Fibroblast of skin of abdomen (primary cell): ENCODE measurements around the gene TSEN54.

Experiments
- DNase-seq: peaks from one replicate; pipeline ENCODE4 v3.0.0-alpha.2; 2013

The TSEN54 gene

DNA sequence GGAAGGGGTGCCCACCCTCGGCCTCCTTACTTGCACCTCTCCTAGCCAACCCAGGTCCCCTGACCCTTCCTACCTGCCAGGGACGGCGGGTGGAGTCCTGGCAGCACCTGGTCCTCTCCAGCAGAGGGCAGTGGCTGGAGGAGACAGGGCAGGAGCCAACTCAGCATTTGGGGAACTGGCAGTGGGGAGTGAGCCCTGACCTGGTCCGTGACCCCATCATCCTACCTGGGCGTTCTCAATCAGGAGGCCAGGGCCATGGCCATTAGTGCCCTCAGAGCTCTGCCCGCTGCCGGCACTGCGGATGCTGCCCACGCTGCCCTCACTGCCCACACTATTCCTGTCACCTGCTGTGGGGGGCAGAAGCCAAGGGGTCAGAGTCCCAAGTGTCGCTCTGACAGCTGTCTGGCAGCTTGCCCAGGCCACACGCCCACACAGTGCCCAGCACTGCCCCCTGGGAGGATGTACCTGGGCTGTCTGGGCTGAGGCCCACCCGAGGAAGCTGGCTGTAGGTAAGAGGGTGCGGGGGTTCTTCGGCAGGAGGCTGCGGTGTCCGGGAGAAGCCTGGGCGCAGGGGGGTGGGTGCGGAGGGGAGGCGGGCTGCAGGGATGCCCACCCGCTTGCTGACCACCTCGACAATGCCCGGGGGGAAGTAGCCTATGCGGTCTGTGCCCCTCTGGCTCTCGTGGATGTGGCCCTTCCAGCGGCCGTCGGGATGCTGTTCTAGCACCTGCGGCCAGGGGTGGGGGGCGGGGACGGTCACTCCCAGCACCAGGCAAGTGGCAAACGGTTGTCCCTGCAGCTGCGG is 11.8 kb upstream of the TSEN54 start:
- no peak for DNase-seq

DNA sequence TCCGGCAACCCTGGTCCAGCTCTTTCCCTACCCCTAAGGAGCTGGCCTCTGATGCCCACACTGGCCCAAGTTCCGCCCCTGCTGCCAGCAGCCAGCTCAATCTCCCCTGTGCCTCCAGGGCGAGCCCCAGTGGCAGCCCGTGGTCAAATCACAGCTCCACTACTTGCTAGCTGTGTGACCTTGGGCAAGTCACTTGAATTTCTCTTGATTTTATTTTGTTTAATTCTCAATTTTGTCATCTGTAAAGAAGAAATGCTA is 11.2 kb upstream of the TSEN54 start:
- DNase-seq = no peak

DNA sequence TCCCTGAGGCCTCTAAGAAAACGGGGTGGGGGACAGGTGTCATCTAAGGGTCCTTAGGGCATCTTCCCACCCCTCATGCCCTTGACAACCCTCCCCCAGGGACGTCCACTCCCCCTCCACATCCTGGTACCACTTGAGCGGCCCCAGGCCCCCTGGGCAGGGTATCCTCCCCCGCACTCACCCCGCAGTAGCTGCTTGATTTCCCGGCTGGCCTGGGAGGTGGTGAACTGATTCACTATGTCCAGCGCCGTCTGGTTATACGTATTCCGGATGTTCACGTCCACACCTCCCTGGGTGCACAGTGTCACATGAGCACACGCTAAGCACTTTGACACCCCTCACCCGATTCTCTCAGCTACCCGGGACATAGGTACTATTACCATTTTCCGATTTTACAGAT is 10.7 kb upstream of the TSEN54 start:
- no peak for DNase-seq

DNA sequence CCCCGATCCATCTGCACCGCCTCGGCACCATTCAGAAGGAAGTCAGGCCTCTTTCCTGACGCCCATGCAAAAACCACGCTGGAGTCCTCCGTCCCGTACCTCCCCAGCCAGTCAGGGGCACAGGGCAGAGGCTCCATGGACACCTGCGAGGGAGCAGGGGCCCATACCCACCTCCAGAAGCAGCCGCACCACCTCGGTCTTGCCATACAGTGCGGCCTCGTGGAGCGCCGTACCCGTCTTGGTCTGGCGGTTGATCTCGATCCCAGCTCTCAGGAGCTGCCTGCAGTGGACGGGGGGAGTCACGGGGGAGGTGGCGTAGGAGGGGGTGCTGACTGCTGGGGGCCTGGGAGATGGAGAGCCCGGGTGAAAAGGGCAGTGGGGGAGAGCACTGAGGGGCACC is 10.2 kb upstream of the TSEN54 start:
- DNase-seq = no peak

DNA sequence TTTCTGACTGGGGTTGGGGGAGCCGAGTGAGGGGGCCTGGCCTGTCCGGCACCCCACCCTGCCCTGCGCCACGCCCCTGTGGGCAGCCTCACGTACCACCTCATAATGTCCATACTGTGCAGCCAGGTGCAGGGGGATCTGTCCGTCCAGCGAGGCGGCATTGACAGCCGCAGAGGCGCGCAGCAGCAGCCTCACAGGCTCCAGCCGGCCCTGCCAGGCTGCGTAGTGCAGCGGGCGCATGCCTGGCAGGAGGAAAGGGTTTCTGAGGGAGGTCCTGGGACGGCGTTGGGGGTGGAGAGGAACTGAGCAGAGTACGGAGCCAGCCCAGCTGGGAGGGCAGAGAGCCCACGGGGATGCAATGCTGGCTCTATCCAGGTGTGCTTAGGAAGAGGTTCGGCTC is 9.4 kb upstream of the TSEN54 start:
- DNase-seq = no peak

DNA sequence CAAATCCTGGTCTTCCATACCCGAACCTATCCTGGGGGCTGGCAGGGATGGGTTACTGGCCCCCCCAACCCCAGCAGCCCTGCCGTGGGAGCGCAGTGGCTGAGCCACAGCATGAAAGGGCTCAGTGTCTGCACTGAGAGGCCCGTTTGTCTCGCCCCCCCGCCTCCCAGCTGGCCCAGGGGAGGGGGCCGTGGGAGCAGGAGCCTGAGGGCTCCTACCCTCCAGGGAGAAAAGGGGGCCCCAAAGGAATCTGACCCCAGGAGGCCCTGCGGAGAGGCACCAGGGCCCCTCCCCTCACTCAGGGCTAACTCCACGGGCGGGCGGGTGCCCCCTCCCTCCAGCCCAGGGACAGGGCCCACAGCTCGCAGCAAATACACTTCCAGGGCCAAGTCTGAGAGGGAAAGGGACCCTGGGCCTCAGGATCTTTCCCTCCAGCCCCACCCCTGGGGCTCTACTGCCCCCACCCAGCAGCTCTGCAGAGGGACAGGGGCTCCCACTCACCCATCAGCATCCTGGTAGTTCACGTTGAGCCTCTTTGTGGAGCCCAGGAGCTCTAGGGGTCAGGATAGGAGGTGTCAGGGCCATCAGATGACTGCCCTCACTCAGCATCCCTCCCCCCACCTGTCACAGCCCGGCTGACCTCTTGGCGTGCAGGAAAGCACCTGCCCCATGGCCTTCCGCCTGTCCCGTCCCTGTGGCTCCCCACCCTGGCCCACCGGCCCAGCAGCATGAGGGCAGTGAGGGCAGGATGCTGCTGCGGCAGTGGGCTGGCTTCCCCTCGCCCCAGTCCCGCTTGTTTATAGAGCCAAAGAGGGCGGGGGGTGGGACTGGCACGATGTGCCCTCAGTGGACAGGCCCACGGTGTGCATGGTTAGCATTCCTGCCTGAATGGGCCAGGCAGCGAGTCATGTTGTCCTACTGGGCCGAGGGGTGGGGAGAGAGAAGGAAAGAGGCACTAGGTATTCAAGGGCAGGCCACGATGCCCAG is 8.3 kb upstream of the TSEN54 start:
- DNase-seq = no peak

DNA sequence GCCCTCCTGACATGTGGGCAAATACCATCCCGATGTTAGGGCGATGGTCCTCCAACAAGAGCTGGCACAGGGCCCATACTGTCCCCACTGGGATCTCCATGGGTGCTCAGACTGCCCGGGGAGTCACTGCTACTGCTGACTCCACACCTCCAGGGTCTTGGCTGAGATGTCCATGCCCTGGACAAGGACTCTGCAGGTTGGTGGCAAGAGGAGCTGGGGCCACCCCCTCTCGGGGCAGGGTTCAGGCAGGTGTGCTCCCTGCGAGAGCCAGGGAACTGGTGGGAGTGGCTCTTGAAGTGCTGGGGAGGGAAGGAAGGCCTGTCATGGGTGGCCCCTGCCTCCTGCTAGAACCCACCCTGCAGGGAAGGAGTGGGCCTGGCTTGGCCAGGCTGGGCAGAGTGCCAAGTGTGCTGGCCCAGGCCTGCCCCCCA is 7.4 kb upstream of the TSEN54 start:
- no peak for DNase-seq

DNA sequence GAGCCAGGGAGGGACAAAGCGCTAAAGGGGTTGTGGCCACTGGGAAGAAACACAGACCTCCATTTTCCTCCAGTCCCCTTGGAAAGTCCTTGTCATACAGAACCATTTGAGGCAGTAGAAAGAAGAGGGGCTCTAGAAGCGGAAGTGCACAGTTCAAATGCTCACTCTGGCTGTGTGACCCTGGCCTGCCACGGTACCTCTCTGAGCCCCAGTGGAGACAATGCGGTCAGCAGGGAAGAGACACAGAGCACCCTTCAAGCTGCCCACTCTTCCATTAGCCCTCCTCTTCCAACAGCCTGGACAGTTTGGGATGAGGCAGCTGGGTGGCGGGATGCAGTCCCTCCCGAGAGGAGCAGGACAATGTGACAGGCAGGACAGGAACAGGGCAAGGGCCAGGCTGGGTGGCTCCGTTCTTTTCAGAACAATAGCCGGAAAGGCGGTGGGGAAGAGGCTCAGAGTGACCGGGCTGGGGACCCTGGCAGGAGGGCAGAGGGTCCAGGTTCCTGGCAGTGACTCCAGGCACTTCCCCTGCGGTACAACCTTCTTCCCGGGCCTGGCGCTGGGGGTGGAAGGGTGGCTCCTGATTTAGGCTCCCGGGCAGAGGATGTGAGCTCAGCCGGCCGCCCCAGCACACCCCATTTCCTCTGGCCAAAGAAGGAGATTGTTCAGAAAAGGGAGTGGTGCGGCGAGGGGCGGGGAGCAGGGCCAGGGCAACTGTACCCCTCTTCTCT is 6.6 kb upstream of the TSEN54 start:
- DNase-seq = no peak

DNA sequence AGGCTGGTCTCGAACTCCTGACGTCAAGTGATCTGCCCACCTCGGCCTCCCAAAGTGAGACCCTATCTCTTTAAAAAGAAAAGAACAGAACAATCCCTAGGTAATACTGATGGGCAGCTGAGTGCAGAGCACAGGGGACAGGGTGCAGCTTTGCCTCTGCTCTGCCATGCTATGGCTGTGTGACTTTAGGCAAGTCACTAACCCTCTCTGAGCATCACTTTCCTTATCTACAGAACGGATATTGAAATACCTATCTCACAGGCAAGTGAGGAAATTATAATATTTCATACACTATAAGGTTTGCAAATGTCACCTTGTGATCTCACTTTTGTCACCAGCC is 5.1 kb upstream of the TSEN54 start:
- no peak for DNase-seq

DNA sequence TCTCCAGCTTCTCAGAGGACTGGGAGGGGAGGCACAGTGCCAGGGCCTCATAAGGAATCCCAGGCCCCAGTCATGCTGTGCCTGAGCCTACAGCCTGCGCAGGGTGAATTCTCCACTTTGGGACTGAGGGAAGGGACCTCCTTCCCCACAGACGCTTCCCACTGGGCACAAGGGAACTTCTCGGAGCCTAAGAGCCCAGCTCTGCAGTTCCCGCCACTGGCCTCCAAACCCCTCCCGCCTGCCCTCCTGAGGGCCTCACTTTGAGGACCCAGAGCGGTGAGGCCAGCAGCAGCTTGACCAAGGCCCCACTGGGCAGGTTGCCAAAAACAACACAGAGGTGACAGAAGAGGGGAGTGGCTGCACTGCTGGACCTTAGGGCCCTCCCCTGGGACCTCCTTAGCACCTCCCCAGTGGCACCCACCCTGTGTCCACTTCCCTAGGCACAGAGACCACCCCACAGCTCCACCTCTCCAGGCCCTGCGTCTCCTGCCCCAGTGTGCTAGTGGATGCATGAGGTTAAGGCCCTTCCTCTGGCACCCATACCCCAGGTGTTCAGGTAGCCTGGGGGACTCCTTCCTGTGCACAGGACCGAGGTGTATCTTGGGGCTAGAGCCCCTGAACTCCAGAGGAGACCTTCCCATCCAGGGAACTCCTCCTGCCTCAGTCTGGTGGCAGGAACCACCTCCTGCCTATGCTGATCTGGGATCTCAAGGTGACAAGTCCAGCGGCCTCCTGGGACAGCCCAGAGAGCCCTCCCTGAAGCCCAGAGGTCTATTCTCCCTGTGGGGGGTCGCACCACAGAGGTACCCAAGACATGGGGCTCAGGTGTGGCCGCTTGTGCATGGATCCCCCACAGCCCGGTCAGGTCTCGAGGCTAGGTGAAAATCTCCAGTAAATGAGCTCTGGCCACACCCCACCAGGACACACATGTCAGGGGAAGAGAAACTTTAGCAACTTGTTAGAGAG is 4.4 kb upstream of the TSEN54 start:
- DNase-seq = no peak

DNA sequence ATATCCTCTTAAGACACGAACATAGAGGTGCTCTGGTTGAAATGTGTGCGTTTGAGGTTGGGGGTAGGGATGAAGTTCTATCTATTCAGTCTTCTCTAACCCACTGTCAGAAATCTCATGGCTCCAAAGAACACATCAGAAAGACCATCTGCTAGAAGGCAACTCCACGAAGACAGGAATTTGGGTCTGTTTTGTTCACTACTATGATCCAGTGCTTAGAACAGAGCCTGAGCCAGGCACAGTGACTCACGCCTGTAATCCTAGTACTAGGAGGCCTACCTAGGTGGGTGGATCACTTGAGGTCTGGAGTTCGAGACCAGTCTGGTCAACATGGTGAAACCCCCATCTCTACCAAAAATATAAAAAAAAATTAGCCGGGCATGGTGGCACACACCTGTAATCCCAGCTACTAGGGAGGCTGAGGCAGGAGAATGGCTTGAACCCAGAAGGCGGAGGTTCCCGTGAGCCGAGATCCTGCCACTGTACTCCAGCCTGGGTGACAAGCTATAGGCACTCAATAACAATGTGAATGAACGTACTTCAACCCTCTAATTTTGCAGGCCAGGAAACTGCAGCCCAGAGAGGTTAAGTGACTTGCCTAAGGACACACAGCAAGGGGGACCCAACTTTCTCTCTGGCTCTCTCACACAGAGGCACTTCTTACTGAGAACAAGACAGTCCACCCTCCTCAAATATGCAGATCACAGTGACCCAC is 3.2 kb upstream of the TSEN54 start:
- peak; percentile 16 for DNase-seq

DNA sequence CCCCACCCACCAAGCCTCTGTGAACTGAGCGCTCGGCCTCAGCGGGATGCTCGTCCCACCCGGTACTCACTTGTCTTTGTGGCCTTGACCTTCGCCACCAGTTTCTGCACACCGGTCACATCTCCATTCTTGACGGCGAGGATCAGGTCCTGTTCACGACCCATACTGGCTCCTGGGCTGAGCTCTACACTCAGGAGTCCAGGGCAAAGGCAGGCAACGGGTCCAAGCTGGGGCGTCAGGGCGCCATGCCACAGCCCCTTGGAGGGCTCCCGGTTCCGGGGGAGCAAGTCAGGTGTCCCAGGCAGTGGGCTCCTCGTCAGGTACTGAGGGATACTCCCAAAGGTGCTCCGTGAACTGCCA is 2.7 kb upstream of the TSEN54 start:
- DNase-seq = no peak

DNA sequence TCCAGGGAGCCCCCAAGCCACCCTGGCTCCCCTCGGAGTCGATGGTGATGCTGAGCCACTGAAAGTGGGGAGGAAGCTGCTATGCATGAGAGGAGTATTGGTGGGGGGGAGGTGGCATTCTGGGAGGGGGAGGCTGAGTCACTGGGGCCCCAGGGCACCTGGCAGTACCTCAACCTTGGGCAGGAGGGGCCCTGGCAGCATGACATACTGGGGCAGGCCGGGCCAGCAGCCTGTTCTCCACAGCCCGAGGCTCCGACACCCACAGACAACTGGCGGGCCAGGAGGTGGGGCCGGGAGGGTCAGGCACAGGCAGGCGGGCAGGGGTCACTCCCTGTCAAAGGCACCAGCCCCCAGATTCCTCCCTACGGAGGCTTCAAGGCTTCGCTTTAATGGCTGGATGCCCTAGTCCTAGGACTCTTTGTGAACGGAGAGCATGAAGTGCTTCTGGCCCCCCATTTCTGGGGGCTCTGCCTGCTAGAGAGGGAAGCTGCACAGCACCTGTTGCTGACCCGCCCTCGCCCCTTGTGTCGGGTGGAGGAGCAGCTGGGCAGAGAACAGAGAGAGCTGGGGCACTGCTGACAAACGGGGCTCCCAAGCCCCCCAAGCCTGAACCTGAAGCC is 1.9 kb upstream of the TSEN54 start:
- DNase-seq = no peak

DNA sequence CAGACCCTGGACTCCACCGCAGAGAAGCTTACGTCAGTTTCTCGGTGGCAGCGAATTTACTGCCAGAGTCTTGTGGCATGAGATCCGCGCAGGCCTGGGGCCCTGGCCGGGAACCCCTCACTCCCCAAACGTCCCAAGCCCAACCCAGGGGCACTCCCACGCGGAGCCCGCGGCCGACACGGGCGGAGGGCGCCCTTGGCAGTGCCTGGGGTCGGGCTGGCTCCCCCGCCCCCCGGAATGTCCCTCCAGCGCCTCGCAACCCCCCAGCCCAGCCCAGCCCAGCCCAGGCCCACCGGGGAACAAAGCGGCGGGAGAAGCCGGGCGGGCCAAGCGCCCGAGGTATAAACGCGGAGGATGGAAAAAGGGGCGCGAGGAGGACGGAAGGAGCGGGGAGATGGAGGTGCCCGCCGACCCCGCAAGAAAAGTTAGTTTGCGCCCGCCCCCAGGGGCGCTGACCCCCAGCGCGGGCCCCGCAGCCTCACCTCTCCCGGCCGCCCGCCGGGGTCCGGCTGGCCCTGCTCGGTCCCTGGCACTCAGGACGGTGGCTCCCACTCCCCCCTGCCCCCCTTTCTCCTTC is 1.3 kb upstream of the TSEN54 start:
- no peak for DNase-seq

DNA sequence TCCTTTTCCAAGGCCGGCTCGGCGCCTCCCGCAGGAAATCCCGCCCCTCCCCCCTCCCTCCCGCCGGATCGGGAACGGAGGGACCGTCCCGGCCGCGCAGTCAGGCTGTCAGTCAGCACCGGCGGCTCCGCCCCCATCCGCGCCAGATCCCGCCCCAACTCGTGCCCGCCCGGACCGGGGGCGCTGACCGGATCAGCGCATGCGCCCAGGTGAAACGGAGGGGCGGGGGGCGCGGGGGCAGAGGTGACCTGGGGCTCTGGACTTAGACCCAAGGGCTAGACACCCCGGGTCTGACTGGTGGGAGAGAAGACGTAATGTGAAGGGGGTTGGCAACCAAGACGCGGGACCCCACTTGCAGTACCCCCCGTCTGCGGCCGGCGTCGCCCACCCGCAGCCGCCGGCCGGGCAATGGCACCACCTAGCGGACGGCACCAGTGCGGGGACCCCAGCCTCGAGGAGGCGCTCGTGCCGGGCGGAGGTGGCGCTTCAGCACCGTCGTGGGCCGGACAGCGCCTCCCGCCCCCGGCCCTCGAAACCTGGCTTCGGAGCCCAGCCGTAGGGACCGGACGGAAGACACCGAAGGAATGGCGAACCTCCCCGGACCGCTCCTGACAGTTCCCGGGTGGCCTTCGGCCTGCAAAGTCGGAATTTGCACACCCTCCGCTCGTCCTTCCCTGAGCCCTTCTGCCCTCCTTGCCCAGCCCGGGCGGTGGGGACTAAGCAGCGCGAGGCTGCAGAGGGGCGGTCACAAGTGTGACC is 653 bp upstream of the TSEN54 start, which contains the start of gene CASKIN2:
Gene CASKIN2, minus strand, starts transcription at position 42 of the 759 bp plus-strand sequence. CDS start 1,733 bp downstream, outside the sequence.
- peak; percentile 92 for DNase-seq

DNA sequence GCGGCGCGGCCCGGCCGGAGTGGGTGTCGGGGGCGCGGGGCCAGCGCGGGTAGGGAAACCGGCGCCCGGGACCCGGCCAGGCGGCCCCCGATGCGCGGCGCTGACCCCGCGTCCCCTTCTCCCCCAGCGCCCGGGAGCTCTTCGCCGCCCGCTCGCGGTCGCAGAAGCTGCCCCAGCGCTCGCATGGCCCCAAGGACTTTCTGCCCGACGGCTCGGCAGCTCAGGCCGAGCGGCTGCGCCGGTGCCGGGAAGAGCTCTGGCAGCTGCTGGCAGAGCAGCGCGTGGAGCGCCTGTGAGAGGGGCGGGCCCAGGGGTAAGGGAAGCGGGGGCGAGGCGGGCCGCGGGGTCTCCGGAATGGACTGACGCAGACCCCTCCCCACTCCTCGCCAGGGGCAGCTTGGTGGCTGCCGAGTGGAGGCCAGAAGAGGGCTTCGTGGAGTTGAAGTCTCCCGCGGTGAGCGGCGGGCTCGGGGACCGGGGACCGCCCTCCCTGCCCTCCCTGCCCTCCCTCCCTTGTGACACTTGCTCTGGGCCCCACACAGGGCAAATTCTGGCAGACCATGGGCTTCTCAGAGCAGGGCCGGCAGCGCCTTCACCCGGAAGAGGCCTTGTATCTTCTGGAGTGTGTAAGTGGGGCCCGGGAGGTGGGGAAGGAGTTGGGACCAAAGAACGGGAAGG is 430 bp downstream of the TSEN54 start:
- no peak for DNase-seq

DNA sequence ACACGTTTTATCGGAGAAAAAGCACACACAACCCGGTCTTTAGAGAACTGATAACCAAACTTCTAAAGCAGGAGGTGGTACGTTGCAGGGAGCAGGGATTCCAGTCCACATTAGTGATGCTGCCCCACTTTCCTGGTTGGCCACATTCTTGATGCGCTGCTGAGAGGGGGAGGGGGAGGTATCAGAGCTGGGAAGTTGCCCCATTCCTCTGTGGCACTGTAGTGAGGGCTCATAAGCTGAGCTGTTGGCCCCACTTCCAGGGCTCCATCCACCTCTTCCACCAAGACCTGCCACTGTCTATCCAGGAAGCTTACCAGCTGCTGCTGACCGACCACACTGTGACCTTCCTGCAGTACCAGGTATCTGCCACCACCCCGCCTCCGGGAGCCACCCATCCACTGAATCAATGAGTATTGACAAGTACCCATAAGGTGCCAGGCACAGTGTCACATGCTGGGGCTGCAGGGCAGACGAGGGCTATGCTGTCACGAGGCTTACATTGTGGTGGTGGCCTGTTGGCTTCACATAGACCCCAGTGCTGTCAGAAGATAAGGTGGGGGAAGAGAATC is 1.1 kb downstream of the TSEN54 start:
- no peak for DNase-seq

DNA sequence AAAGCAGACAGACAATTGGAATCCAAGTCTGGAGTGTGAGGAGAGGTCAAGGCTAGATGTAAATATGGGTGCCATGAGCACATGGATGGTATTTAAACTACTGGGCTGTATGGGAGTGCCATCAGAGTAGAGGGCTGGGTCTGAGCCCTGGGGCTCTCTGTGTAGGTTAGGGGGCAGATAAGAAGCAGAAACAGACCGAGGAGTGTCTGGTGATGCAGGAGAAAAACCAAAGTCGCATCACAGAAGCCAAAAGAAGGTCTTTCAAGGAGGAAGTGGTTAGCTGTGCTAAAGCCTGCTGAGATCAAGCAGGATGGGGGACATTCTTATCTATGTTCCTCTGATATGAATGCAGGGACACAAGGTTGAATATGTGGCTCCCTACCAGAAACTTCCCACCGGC is 1.9 kb downstream of the TSEN54 start:
- DNase-seq = no peak
